SU-DHL-6 (cell line): ENCODE results near the gene KCNK2.

Experiments
- CTCF ChIP-seq: fragments of 200-600 bp; sonication (generic); IDR thresholded peaks from one replicate; pipeline ENCODE4 v1.5.1; 2017; ENCODE audit warnings: antibody characterized with exemption, mild to moderate bottlenecking, low read length, moderate library complexity; ENCODE audit not compliant: insufficient read depth, poor library complexity, severe bottlenecking
- EZH2phosphoT487 ChIP-seq: fragments of 200-600 bp; sonication (generic), shearing (Covaris generic); conservative IDR thresholded peaks from 2 replicates; pipeline ENCODE4 v1.6.1; 2018; ENCODE audit warnings: mild to moderate bottlenecking, antibody characterized with exemption, low read length, moderate library complexity, mixed read lengths

GRCh38 chr1:215226757-215227156, 144.2 kb downstream of the KCNK2 start:
- TF ChIP-seq CTCF: no peak
- TF ChIP-seq EZH2phosphoT487: no peak
